GM06990 (cell line): ENCODE measurements around the gene SRSF2.
"Not testable (repeated sequence)": the region's sequence is repeated elsewhere in the genome, so short reads cannot be mapped to it uniquely, and the experiment has no call there.

Experiments used
- DNase-seq: peaks from one replicate; pipeline ENCODE4 v3.0.0-alpha.2; 2011; ENCODE audit not compliant: insufficient read length; ENCODE audit errors: extremely low read depth
- H3K27me3 ChIP-seq: replicated peaks from 2 replicates; pipeline ENCODE4 v1.6.0; 2011; ENCODE audit warnings: low read length; ENCODE audit not compliant: control insufficient read depth, insufficient read depth
- H3K36me3 ChIP-seq: 2 replicates; pipeline ENCODE4 v1.5.1; 2011; ENCODE audit warnings: low read length; ENCODE audit not compliant: control insufficient read depth, insufficient read depth
- H3K4me3 ChIP-seq: replicated peaks from 2 replicates; pipeline ENCODE4 v1.5.1; 2011; ENCODE audit warnings: low read depth, mild to moderate bottlenecking, control low read depth, low read length
- TF ChIP-seq, protein P1 (sequence below): IDR thresholded peaks from 2 replicates; pipeline ENCODE4 v1.5.1; 2011; ENCODE audit warnings: low read length, control low read depth, mild to moderate bottlenecking, inconsistent platforms; ENCODE audit not compliant: insufficient read depth, poor library complexity, severe bottlenecking

Gene SRSF2

DNA sequence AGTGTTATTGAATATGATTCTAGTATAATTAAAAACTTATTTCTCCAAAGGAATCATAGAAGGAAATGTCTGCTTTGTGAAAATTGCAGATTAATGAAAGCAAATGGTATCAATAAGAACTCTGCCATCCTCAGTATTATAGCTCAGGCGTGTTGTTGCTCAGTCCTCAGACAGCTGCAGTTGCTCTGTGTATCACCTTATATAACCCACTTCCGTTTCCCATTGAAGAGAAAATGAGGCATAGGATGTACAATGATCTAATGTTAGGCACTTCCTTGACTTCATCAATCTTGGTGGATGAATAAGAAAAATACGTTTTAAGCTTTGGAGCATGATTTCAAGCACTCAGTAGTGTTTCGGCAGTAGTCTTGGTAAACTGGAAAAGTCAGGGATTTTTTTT lies 14.9 kb upstream of the SRSF2 start:
- DNase-seq: no peak
- Histone ChIP-seq H3K36me3 (peaks cover 3% of the 10 kb centered on the region), H3K27me3 (no peaks in the 10 kb centered on the region), H3K4me3 (no peak overlapping the region)
- TF ChIP-seq, protein P1, sequence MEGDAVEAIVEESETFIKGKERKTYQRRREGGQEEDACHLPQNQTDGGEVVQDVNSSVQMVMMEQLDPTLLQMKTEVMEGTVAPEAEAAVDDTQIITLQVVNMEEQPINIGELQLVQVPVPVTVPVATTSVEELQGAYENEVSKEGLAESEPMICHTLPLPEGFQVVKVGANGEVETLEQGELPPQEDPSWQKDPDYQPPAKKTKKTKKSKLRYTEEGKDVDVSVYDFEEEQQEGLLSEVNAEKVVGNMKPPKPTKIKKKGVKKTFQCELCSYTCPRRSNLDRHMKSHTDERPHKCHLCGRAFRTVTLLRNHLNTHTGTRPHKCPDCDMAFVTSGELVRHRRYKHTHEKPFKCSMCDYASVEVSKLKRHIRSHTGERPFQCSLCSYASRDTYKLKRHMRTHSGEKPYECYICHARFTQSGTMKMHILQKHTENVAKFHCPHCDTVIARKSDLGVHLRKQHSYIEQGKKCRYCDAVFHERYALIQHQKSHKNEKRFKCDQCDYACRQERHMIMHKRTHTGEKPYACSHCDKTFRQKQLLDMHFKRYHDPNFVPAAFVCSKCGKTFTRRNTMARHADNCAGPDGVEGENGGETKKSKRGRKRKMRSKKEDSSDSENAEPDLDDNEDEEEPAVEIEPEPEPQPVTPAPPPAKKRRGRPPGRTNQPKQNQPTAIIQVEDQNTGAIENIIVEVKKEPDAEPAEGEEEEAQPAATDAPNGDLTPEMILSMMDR: no peak

DNA sequence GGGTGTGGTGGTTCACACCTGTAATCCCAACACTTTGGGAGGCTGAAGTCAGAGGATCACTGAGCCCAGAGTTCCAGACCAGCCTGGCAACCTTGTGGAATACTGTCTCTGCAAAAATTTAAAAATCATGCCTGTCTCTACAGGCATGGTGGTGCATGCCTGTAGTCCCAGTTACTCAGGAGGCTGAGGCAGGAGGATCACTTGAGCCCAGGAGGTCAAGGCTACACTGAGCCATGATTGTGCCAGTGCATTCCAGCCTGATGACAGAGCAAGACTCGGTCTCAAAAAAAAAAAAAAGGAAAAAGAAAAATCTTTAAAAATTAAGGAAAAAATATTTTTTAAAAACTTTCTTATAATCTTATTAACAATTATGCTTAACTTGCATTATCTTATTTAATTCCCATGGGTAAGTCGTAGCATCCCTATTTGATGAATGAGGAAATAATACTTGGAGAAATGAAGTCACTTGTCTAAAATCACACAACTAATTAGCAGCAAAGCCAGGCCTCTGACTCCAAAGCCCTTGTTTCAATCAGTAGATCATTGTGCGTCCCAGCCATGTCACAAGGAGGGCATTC lies 14.4 kb upstream of the SRSF2 start:
- TF ChIP-seq, protein P1: no peak
- Histone ChIP-seq H3K27me3 (no peaks in the 10 kb centered on the region), H3K36me3 (peaks cover 2% of the 10 kb centered on the region; the same call in 1 of the 2 replicates), H3K4me3 (no peak overlapping the region)
- no peak for DNase-seq

- TF ChIP-seq, protein P1: no peak
- DNase-seq: no peak
- H3K36me3 ChIP-seq: peaks cover 3% of the 10 kb centered on the region
- H3K27me3 ChIP-seq: no peaks in the 10 kb centered on the region
- no peak overlapping the region for H3K4me3 ChIP-seq
Measured at GRCh38 chr17:76748657-76749056, 11.5 kb upstream of the SRSF2 start.

GRCh38 chr17:76747716-76748363 lies 10.7 kb upstream of the SRSF2 start:
- Histone ChIP-seq H3K4me3 (no peak overlapping the region), H3K36me3 (peaks cover 3% of the 10 kb centered on the region)
- TF ChIP-seq, protein P1: no peak

GRCh38 chr17:76745785-76746184 lies 8.7 kb upstream of the SRSF2 start:
- not testable (repeated sequence) for H3K27me3 ChIP-seq, H3K4me3 ChIP-seq, DNase-seq, H3K36me3 ChIP-seq

More at GRCh38 chr17:76747716-76748363, 10.7 kb upstream of the SRSF2 start:
- DNase-seq: no peak
- H3K27me3 ChIP-seq: no peaks in the 10 kb centered on the region

DNA sequence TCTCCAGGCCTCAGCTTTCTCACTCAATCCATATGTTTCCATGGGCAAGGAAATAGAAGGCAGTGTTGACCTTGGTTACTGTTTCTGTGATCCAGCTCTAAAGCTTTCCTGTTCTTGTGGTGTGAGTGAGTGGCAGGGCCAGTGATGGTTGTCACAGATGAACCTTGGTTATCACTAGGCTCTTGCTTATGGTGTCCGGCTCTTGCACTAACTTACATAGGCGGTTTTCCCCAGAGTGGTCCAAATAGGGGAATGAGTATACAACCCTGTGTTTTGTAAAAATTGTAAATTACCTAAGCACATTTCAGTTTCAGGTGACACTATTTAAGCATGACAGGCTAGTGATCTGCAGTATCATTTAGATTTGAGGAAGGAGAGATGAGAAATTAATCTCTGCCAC lies 7.6 kb upstream of the SRSF2 start:
- H3K27me3 ChIP-seq: no peaks in the 10 kb centered on the region
- no peak for DNase-seq
- TF ChIP-seq, protein P1: no peak
- H3K4me3 ChIP-seq: no peak overlapping the region
- H3K36me3 ChIP-seq: peaks cover 3% of the 10 kb centered on the region
